GM12878 (cell line): ENCODE measurements around the gene TTLL7. TPM values are rescaled to one million over a fixed set of nuclear protein-coding genes. Genes with fewer than 3 reads are reported as not detected.

ENCODE experiments used
- CBX3 ChIP-seq: fragments of 200-600 bp; sonication (generic); IDR thresholded peaks from 2 replicates; pipeline ENCODE4 v1.6.1; 2016; ENCODE audit warnings: low read depth, borderline replicate concordance
- CTCF ChIP-seq, 3 experiments: IDR thresholded peaks in 2 of 3; conservative IDR thresholded peaks in 1 of 3; 2 replicates each; pipeline ENCODE4 v1.5.1; 2011; ENCODE audit warnings: low read depth in 3 of 3, low read length in 3 of 3, mild to moderate bottlenecking in 3 of 3, control low read depth in 2 of 3, moderate library complexity in 2 of 3, inconsistent platforms in 1 of 3, mixed read lengths in 1 of 3; ENCODE audit not compliant: control insufficient read depth in 2 of 3, insufficient read depth in 1 of 3; ENCODE audit errors: extremely low read depth in 1 of 3
- ETV6 ChIP-seq, 2 experiments: fragments of 450-650 bp in 1 of 2; IDR thresholded peaks in 1 of 2; conservative IDR thresholded peaks in 1 of 2; 2 replicates each; pipeline ENCODE4 v1.6.1; 2014; ENCODE audit warnings: antibody characterized with exemption in 1 of 2, borderline replicate concordance in 1 of 2, low read depth in 1 of 2, mild to moderate bottlenecking in 1 of 2, moderate library complexity in 1 of 2
- HDAC2 ChIP-seq: fragments of 200-600 bp; sonication (generic); IDR thresholded peaks from 2 replicates; pipeline ENCODE4 v1.6.1; 2017
- JUNB ChIP-seq: IDR thresholded peaks from 2 replicates; pipeline ENCODE4 v1.6.1; 2016; ENCODE audit warnings: antibody characterized with exemption, mild to moderate bottlenecking
- KLF5 ChIP-seq: fragments of 450-650 bp; IDR thresholded peaks from 2 replicates; pipeline ENCODE4 v1.6.1; 2014; ENCODE audit warnings: mild to moderate bottlenecking; ENCODE audit not compliant: partially characterized antibody
- NRF1 ChIP-seq: conservative IDR thresholded peaks from 2 replicates; pipeline ENCODE4 v1.6.1; 2011; ENCODE audit warnings: mild to moderate bottlenecking, low read depth, low read length, improper control_type of control experiment
- PKNOX1 ChIP-seq: fragments of 450-650 bp; IDR thresholded peaks from 2 replicates; pipeline ENCODE4 v1.6.1; 2016; ENCODE audit warnings: mild to moderate bottlenecking
- PML ChIP-seq: IDR thresholded peaks from 2 replicates; pipeline ENCODE4 v1.6.1; 2012; ENCODE audit warnings: low read length, inconsistent platforms
- SPI1 ChIP-seq: IDR thresholded peaks from 2 replicates; pipeline ENCODE4 v1.6.1; 2011; ENCODE audit warnings: low read depth, mild to moderate bottlenecking, low read length, moderate library complexity, borderline replicate concordance; ENCODE audit not compliant: insufficient read depth
- polyA plus RNA-seq, 11 experiments: library from polyadenylated mRNA; depleted of rRNA in 4 of 11; unstranded in 6 of 11; stranded (reverse) in 5 of 11; fragments of >200 nt; fragmentation: Nextera tagmentation in 4 of 11; fragmentation: Illumina TruSeq in 1 of 11; extraction: Ambion mirVana in 4 of 11; extraction: Trizol in 1 of 11; gene quantifications; 1 replicate in 1 of 11; 2 replicates in 10 of 11; pipeline versions ENCODE4 v1.2.1 to v1.2.3, GENCODE V29; 2011 to 2016; ENCODE audit warnings: inconsistent platforms in 2 of 11, missing spikeins in 2 of 11, low read depth in 1 of 11
- total RNA-seq, 4 experiments: library from RNA; depleted of rRNA in 3 of 4; stranded (reverse); fragments of >200 nt in 3 of 4; fragmentation: Illumina TruSeq in 1 of 4; extraction: Trizol in 1 of 4; gene quantifications; 2 replicates each; pipeline versions ENCODE4 v1.2.1 to v1.2.3, GENCODE V29; 2013 to 2021

The TTLL7 gene
- total and polyA plus RNA-seq, 10 of the 15 experiments (the other 5 are each of a cell fraction or from before 2014, with no cell fraction given) = 0.03 to 1.4 (median 0.61) TPM

- TF ChIP-seq CTCF (IDR thresholded peaks at IDR 0.05 in 2 of 3, conservative IDR thresholded peaks at IDR 0.05 in 1 of 3; ENCODE audit: control insufficient read depth in 2 of 3, extremely low read depth in 1 of 3, insufficient read depth in 1 of 3, low read depth in 3 of 3, low read length in 3 of 3) (peak; percentile 42 to 51 (median 46); a peak in 5 of 6 replicates), NRF1 (no peak), ETV6 (conservative IDR thresholded peaks at IDR 0.05 in 1 of 2, IDR thresholded peaks at IDR 0.05 in 1 of 2; ENCODE audit: borderline replicate concordance in 1 of 2, low read depth in 1 of 2) (no peak), HDAC2 (no peak), SPI1 (no peak), PKNOX1 (no peak), KLF5 (no peak), JUNB (no peak), CBX3 (no peak), PML (no peak)
Measured at GRCh38 chr1:83905315-83905907, 93.5 kb downstream of the TTLL7 start (continued).
